ENCODE results near the gene TRAF3IP3.

DNA sequence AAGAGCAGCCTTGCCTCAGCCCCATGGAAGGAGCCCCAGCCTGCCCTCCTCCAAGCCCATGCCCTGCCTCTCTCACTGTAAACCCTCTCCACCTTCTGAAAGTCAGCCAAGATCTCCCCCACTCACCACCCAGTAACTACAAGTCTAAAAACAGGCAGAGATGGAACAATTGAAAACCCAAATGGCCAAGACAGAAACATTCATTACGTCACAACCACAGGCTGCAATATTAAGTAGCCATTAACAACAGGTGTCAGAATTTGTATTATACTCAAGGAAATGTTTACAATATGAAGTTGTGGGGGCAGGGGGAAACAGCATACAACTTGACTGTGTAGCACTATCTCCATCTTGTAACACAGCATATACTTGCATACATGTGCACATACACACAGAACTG, 47.7 kb downstream of the TRAF3IP3 start:
- TF ChIP-seq ZNF274 (IDR thresholded peaks at IDR 0.05; ENCODE audit: low read depth, low read length) (no peak), YY1 (IDR thresholded peaks at IDR 0.05; ENCODE audit: insufficient read depth, insufficient read length) (no peak), SUZ12 (IDR thresholded peaks at IDR 0.05; ENCODE audit: extremely low read depth, insufficient read depth, insufficient read length) (no peak)
